Effector memory CD4-positive, alpha-beta T cell (primary cell): ENCODE results near the gene LAMC3.

Experiments
- DNase-seq, 3 donors: peaks; one replicate each; pipeline ENCODE4 v3.0.0-alpha.2; 2020
- H3K27ac ChIP-seq: 2 replicates; pipeline ENCODE4 v1.7.0; 2013; ENCODE audit warnings: mild to moderate bottlenecking, low read length, moderate library complexity; ENCODE audit not compliant: insufficient read depth, poor library complexity, severe bottlenecking
- H3K27me3 ChIP-seq: replicated peaks from 2 replicates; pipeline ENCODE4 v1.7.0; 2013; ENCODE audit warnings: mild to moderate bottlenecking, low read length; ENCODE audit not compliant: insufficient read depth, control insufficient read depth, poor library complexity, severe bottlenecking
- H3K36me3 ChIP-seq: 2 replicates; pipeline ENCODE4 v1.7.0; 2013; ENCODE audit warnings: mild to moderate bottlenecking, low read length, moderate library complexity; ENCODE audit not compliant: control insufficient read depth, insufficient read depth
- H3K4me1 ChIP-seq: 2 replicates; pipeline ENCODE4 v1.7.0; 2013; ENCODE audit warnings: low read length, mild to moderate bottlenecking; ENCODE audit not compliant: control insufficient read depth, insufficient read depth, poor library complexity, severe bottlenecking
- H3K4me3 ChIP-seq: 2 replicates; pipeline ENCODE4 v1.7.0; 2013; ENCODE audit warnings: low read length, low read depth, mild to moderate bottlenecking; ENCODE audit not compliant: insufficient read depth, poor library complexity, severe bottlenecking
- H3K9me3 ChIP-seq: 2 replicates; pipeline ENCODE4 v1.7.0; 2013; ENCODE audit warnings: mild to moderate bottlenecking, low read length, moderate library complexity; ENCODE audit not compliant: control insufficient read depth

The LAMC3 gene

GRCh38 chr9:131126059-131126426 lies 117.1 kb downstream of the LAMC3 start:
- Histone ChIP-seq H3K36me3 (peaks cover 30% of the 10 kb centered on the region), H3K27ac (peak overlapping the region; percentile 83), H3K4me3 (peak overlapping the region; percentile 81), H3K27me3 (no peaks in the 10 kb centered on the region), H3K4me1 (peaks cover 10% of the 10 kb centered on the region), H3K9me3 (no peaks in the 10 kb centered on the region)
- DNase-seq, result no peak

- no peaks in the 10 kb centered on the region for H3K27me3 ChIP-seq
- no peak overlapping the region for H3K4me3 ChIP-seq
- no peak overlapping the region for H3K27ac ChIP-seq
- DNase-seq, result no peak
- H3K4me1 ChIP-seq, result peaks cover 10% of the 10 kb centered on the region
- H3K9me3 ChIP-seq, result no peaks in the 10 kb centered on the region
- H3K36me3 ChIP-seq, result peaks cover 48% of the 10 kb centered on the region
Measured at GRCh38 chr9:131129183-131129582, 120.2 kb downstream of the LAMC3 start.

GRCh38 chr9:131138676-131139075 lies 129.7 kb downstream of the LAMC3 start:
- peaks cover 85% of the 10 kb centered on the region for H3K36me3 ChIP-seq
- no peak for DNase-seq

GRCh38 chr9:131140112-131140511 lies 131.1 kb downstream of the LAMC3 start:
- Histone ChIP-seq H3K36me3 (peaks cover 85% of the 10 kb centered on the region), H3K4me3 (no peak overlapping the region), H3K27ac (no peak overlapping the region), H3K4me1 (no peaks in the 10 kb centered on the region), H3K9me3 (no peaks in the 10 kb centered on the region), H3K27me3 (no peaks in the 10 kb centered on the region)
- DNase-seq, result no peak

More at GRCh38 chr9:131138676-131139075, 129.7 kb downstream of the LAMC3 start:
- H3K4me3 ChIP-seq, result no peak overlapping the region
- H3K4me1 ChIP-seq, result no peaks in the 10 kb centered on the region
- H3K27ac ChIP-seq, result no peak overlapping the region
- no peaks in the 10 kb centered on the region for H3K9me3 ChIP-seq
- H3K27me3 ChIP-seq, result no peaks in the 10 kb centered on the region

- Histone ChIP-seq H3K27ac (no peak overlapping the region), H3K36me3 (peaks cover 85% of the 10 kb centered on the region), H3K4me1 (no peaks in the 10 kb centered on the region), H3K4me3 (no peak overlapping the region), H3K9me3 (no peaks in the 10 kb centered on the region), H3K27me3 (no peaks in the 10 kb centered on the region)
- no peak for DNase-seq
Measured at GRCh38 chr9:131140550-131140949, 131.6 kb downstream of the LAMC3 start.

GRCh38 chr9:131142160-131142559 lies 133.2 kb downstream of the LAMC3 start:
- H3K27me3 ChIP-seq, result no peaks in the 10 kb centered on the region
- H3K9me3 ChIP-seq, result no peaks in the 10 kb centered on the region

More at GRCh38 chr9:131142160-131142559, 133.2 kb downstream of the LAMC3 start:
- Histone ChIP-seq H3K36me3 (peaks cover 84% of the 10 kb centered on the region), H3K27ac (no peak overlapping the region), H3K4me1 (no peaks in the 10 kb centered on the region), H3K4me3 (no peak overlapping the region)
- no peak for DNase-seq
